LHCN-M2 (cell line): ENCODE measurements around the gene KCNH6. TPM values are rescaled to one million over a fixed set of nuclear protein-coding genes. Genes with fewer than 3 reads are reported as not detected.
A peak's percentile ranks its signal among the peaks of the same experiment; 100 is the strongest.

Experiments used
- DNase-seq: peaks from one replicate; pipeline ENCODE4 v3.0.0-alpha.2; 2012; ENCODE audit warnings: low read depth
- total RNA-seq: library from RNA; depleted of rRNA; stranded (reverse); fragments of >200 nt; gene quantifications from 2 replicates; pipeline ENCODE4 v1.2.3, GENCODE V29; 2014

KCNH6 gene
- total RNA-seq, 1 experiment from 2014 or later, result not detected

- no peak for DNase-seq
Observed at GRCh38 chr17:63506627-63507026, 16.5 kb upstream of the KCNH6 start.

DNA sequence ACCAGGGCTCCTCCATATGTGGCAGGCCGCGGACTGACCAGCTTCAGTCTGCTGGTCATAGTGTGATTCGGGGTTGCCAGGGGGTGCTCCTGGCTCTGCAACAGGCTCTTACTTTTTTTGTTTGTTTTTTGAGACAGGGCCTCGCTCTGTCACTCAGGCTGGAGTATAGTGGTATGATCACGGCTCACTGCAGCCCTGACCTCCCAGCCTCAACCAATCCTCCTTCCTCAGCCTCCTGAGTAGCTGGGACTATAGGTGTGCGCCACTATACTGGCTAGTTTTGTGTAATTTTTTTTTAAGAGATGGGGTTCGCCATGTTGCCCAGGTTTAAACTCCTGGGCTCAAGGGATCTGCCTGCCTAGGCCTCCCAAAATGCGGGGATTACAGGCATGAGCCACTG lies 11.8 kb upstream of the KCNH6 start:
- no peak for DNase-seq

GRCh38 chr17:63512388-63512787 lies 10.8 kb upstream of the KCNH6 start:
- DNase-seq, result no peak

- DNase-seq, result no peak
Observed at GRCh38 chr17:63512896-63513644, 10.1 kb upstream of the KCNH6 start.

DNA sequence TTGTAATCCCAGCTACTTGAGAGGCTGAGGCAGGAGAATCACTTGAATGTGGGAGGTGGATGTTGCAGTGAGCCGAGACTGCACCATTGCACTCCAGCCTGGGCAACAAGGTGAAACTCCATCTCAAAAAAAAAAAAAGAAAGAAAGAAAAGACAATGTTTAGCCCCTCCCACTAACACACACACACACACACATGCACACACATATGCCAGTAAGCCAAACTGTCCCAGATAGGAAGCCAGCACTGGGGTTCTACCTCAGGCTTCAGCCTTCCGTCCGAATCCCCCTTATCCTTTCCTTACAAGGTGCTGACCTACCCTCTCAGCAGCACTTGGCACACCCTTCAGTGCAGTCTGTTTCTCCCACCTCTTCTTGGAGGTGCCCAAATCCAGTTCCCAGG lies 8.7 kb upstream of the KCNH6 start:
- DNase-seq, result no peak

GRCh38 chr17:63514974-63515373 lies 8.2 kb upstream of the KCNH6 start:
- no peak for DNase-seq

- no peak for DNase-seq
Observed at GRCh38 chr17:63515426-63515825, 7.7 kb upstream of the KCNH6 start.

DNA sequence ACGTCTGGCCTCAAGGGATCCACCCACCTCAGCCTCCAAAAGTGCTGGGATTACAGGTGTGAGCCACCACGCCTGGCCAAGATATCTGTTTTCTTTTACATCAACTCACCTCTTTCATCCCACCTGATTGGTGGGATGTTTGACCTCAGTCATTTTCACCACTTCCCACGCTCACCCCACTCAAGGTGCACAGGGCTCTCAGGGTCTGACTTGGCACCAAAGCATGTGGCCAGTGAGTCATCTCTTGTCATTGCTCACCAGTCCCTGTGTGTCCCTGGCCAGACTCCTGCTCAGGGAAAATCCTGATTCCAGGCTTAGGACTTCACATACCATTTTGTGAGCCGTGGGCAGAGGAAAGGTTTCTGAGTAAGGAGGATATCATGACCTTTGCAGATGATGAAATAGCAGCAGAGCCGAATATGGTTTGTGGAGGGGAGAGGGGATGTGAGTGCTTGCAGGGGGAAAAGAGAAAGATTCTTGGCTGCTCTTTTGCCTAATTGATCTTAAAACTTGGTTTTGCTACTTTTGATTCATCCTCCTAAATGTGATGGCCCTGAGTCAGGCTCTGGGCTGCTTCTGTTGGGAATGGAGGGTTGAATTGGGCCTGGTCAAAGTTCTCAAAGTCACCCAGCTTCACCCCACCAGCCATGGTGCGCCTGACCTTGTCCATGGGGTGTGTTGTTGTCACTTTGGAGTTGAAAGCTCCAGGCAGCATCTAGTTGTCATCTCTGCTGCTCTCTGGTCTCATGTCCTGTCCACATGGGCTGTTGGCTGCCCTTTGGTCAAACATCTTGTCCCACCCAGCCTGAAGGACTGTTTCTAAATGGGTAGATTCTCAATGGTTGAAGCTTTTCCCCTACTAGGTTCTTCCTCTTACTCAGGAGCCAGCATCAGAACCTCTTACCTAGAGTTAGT lies 6.0 kb upstream of the KCNH6 start:
- DNase-seq, result peak; percentile 36

DNA sequence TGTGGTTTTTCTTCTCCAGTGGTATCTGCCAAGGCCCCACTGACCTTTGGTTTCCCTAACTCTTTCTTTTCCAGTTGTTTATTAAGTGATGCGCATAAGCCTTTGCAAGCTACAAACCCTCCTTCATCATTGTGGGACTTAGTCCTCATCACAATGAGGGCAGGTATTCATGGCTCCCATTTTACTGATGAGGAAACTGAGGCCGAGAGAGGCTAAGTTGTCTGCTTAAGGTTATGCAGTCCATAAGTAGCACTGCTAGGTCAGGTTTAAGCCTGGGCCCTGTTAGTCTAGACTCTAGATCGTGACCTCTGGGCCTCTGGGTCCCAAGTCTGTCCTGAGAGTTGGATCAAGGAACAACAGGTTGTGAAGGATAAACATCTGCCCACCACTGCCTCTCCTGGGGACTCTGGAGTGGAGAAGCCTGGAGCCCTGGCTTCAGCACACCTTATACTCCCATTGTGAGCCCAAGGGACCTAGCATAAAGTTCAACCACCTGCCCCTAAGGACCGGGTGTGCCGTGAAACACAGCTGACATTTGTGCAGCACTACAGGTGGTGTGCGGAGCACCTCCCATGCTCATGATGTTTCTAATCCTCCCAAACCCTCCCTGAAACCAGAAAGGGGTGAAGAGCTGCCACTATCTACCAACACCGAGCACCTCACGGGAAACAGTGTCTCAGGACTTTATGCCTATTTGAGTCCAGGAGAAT lies 5.2 kb upstream of the KCNH6 start:
- no peak for DNase-seq

- no peak for DNase-seq
Observed at GRCh38 chr17:63519116-63519881, 3.9 kb upstream of the KCNH6 start.

DNA sequence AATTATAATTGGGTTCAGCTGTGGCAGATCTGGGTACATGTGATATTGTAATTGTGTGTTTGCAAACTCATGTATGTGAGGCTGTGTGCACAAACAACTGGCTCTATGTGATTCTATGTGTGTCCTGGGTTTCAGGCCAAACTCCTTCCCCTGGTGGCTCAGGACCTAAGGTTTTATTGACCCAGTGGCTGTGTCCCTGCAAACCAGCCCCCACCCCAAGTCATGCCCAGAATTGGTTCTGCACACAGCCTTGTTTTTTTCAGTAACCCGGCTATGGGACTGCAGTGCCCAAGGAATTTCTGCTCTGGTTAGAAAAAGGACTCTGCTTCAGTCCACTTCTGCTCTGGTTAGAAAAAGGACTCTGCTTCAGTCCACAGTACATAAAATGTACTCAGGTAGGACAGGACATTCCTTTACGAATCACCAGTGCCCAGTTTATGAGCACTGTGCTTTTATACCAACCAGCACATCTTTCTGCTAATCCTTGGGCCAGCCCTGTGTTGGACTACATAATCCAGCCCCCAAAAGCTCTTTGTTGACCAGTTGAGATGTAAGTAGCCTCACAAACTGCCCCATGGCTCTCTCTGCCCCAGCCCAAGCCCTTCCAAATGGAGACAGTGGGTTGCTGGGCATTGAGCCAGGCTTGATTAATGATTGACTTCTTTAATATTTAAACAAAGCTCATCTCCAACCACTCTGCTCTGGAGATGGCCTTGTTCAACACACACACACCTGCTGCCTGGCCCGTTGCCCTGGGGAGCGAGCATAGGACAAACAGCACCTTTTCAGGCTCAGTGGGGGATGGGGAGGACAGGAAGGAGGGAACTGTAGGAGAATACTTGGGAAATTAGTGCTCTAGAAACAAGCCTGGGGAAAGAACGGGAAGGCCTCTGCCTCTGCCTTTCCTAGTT lies 2.9 kb upstream of the KCNH6 start:
- no peak for DNase-seq

DNA sequence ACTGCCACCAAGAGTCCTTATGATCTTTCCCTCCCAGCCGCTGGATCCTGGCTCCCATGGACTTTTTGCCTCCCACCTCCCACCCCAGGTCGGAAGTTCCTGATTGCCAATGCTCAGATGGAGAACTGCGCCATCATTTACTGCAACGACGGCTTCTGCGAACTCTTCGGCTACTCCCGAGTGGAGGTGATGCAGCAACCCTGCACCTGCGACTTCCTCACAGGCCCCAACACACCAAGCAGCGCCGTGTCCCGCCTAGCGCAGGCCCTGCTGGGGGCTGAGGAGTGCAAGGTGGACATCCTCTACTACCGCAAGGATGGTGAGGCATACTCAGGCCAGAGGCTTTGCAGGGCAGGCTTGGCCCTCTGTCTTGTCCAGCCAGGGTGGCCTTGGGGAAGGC lies 893 bp downstream of the KCNH6 start:
- DNase-seq, result no peak

DNA sequence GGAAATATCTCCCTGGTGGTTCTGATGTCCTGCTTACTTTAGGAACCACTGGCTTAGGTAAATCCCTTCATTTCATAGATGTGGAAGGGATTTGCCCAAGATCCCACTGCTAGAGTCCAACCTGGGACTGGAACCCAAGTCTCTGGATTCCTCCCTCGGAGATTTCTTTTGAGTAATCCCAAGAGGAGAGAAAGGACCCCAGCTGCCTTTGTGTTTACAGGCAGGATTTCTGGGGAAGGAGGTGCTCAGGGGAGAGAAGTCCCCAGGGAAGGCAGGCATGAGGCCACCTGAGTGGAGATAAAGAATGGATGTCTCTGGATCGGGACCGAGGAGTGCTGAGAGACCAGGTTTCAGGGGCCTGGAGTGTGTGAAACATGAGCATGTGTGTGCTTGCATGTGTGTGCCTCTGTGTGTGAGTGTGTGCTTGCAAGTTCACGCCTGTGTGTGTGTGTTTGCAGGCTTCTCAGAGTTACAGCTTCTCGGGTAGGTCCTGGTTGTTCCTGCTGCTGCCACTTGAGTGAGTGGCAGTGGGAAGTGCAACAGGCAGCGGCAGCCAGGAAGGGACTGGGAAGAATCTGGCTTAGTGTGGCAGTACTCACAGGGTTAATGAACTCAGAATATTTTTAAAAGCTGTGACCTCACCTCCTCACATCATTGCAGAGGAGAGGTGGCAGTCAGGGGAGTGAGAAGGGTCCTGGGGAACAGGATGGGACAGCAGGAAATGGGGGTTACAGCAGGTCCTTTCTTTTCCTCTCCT lies 2.2 kb downstream of the KCNH6 start:
- DNase-seq, result no peak

DNA sequence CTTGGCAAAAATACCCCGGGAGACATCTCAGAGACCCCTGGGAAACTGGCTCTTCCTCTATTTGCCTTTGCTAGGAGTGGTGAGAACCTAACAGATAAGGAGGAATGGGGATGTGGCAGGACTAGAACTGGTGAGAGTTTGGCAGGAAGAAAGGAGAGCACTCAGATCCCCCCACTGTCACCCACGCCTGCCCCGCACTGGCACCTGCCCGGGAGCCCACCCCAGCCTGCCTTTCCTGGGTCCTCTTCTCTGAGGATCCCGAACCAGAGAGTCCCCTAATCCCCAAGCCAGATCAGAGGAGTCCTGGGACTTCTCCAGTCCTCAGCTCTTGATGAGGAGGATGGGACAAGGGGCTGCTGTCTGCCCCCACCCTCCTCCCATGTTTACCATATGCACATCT lies 3.7 kb downstream of the KCNH6 start:
- no peak for DNase-seq

DNA sequence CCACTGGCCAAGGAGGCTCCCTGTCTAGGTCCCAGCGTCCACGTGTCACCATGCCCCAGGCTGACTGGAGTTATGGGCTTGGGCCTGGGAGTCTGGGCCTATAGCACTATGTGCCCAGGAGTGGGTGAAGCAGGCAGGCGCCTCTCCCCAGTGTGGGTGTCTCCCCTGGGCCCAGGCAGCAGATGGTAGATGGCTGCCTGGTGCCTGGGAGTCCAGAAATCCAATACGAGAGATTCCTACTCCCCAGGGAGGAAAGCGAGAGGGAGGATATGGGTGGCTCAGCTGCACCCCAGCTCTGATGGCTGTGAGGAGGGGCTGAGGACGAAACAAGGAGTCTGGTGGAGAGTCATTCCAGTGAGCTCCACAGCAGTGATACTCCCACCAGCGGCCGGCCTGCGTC lies 5.0 kb downstream of the KCNH6 start:
- no peak for DNase-seq

GRCh38 chr17:63529711-63530556 lies 6.8 kb downstream of the KCNH6 start:
- DNase-seq, result no peak

GRCh38 chr17:63530557-63531021 lies 7.4 kb downstream of the KCNH6 start:
- no peak for DNase-seq
